Muscle of leg (tissue), 11 donors: ENCODE data around the gene DUSP7. TPM values are rescaled to one million over a fixed set of nuclear protein-coding genes. Genes with fewer than 3 reads are reported as not detected.
A peak's percentile ranks its signal among the peaks of the same experiment; 100 is the strongest.

Experiments used
- DNase-seq: peaks from one replicate; pipeline ENCODE4 v3.0.0; 2013
- H3K27ac ChIP-seq: one replicate; pipeline ENCODE4 v1.5.1; 2013; ENCODE audit warnings: mild to moderate bottlenecking, low read length, control low read depth
- H3K27me3 ChIP-seq: one replicate; pipeline ENCODE4 v1.6.1; 2013; ENCODE audit warnings: low read length; ENCODE audit not compliant: control insufficient read depth, insufficient read depth
- H3K36me3 ChIP-seq: one replicate; pipeline ENCODE4 v1.6.1; 2013; ENCODE audit warnings: low read length; ENCODE audit not compliant: control insufficient read depth, insufficient read depth
- H3K4me1 ChIP-seq: one replicate; pipeline ENCODE4 v1.6.1; 2013; ENCODE audit warnings: low read length; ENCODE audit not compliant: control insufficient read depth, insufficient read depth
- H3K4me3 ChIP-seq: one replicate; pipeline ENCODE4 v1.5.1; 2013; ENCODE audit warnings: low read length, control low read depth
- H3K9me3 ChIP-seq: replicated peaks from 2 replicates; pipeline ENCODE4 v1.6.1; 2013; ENCODE audit warnings: low read depth, low read length; ENCODE audit not compliant: control insufficient read depth
- WGBS: methylation state at CpG from one replicate; pipeline ENCODE4 v1.1.5; 2013; ENCODE audit warnings: missing lambda C conversion rate; ENCODE audit not compliant: insufficient coverage; 5-methylcytosine and 5-hydroxymethylcytosine counted together
- polyA plus RNA-seq, 8 donors: library from polyadenylated mRNA; unstranded; fragments of 120-200 nt; gene quantifications; one replicate each; pipeline versions ENCODE4 v1.2.1 to v1.2.3, GENCODE V29; 2013; ENCODE audit warnings: inconsistent platforms in 1 of 8, low replicate concordance in 1 of 8; ENCODE audit not compliant: insufficient read length in 8 of 8, insufficient read depth in 1 of 8
- total RNA-seq: library from RNA; stranded (reverse); fragments of 120-200 nt; gene quantifications from one replicate; pipeline ENCODE4 v1.2.4, GENCODE V29; 2013

Gene DUSP7
- total and polyA plus RNA-seq, 9 donors: 14.0 to 32.5 (median 26.1) TPM

- Histone ChIP-seq H3K27me3 (no peaks in the 10 kb centered on the region), H3K4me3 (no peak overlapping the region), H3K4me1 (peaks cover 80% of the 10 kb centered on the region), H3K27ac (no peak overlapping the region), H3K36me3 (no peaks in the 10 kb centered on the region), H3K9me3 (no peaks in the 10 kb centered on the region)
- no peak for DNase-seq
- 55% methylated on average over 8 of the region's 20 CpGs for WGBS
These were observed 33.9 kb downstream of the DUSP7 start for GRCh38 chr3:52022323-52023100.

- Histone ChIP-seq H3K4me1 (peaks cover 88% of the 10 kb centered on the region), H3K27me3 (no peaks in the 10 kb centered on the region), H3K9me3 (no peaks in the 10 kb centered on the region), H3K27ac (no peak overlapping the region), H3K4me3 (no peak overlapping the region), H3K36me3 (no peaks in the 10 kb centered on the region)
- WGBS: 45% methylated on average over 8 of the region's 10 CpGs
- peak; percentile 68 for DNase-seq
These were observed 34.7 kb downstream of the DUSP7 start for GRCh38 chr3:52021489-52022268.

- Histone ChIP-seq H3K4me1 (peaks cover 87% of the 10 kb centered on the region), H3K27me3 (no peaks in the 10 kb centered on the region), H3K4me3 (no peak overlapping the region), H3K9me3 (no peaks in the 10 kb centered on the region), H3K27ac (no peak overlapping the region), H3K36me3 (no peaks in the 10 kb centered on the region)
- 27% methylated on average over 3 of the region's 7 CpGs for WGBS
- no peak for DNase-seq
These were observed 35.6 kb downstream of the DUSP7 start for GRCh38 chr3:52020796-52021195.

- H3K4me1 ChIP-seq: peaks cover 76% of the 10 kb centered on the region
- peak overlapping the region; percentile 51 for H3K27ac ChIP-seq
- 74% methylated on average over 3 of the region's 17 CpGs for WGBS
- H3K9me3 ChIP-seq: no peaks in the 10 kb centered on the region
- H3K36me3 ChIP-seq: no peaks in the 10 kb centered on the region
- H3K4me3 ChIP-seq: no peak overlapping the region
- no peaks in the 10 kb centered on the region for H3K27me3 ChIP-seq
- no peak for DNase-seq
These were observed 36.9 kb downstream of the DUSP7 start for GRCh38 chr3:52019352-52020080.

- no peaks in the 10 kb centered on the region for H3K36me3 ChIP-seq
- H3K9me3 ChIP-seq: no peaks in the 10 kb centered on the region
- H3K4me1 ChIP-seq: peaks cover 67% of the 10 kb centered on the region
- H3K27me3 ChIP-seq: no peaks in the 10 kb centered on the region
- H3K4me3 ChIP-seq: no peak overlapping the region
- WGBS: 84% methylated on average over 21 of the region's 21 CpGs
- no peak for DNase-seq
- no peak overlapping the region for H3K27ac ChIP-seq
These were observed 37.9 kb downstream of the DUSP7 start for GRCh38 chr3:52018319-52019000.

GRCh38 chr3:52017586-52017985, 38.8 kb downstream of the DUSP7 start:
- no peaks in the 10 kb centered on the region for H3K27me3 ChIP-seq
- H3K4me1 ChIP-seq: peaks cover 64% of the 10 kb centered on the region
- H3K9me3 ChIP-seq: no peaks in the 10 kb centered on the region
- 35% methylated on average over 8 of the region's 11 CpGs for WGBS
- peak overlapping the region; percentile 59 for H3K27ac ChIP-seq
- H3K36me3 ChIP-seq: no peaks in the 10 kb centered on the region
- H3K4me3 ChIP-seq: no peak overlapping the region
- peak; percentile 71 for DNase-seq

- H3K27ac ChIP-seq: no peak overlapping the region
These were observed 40.7 kb downstream of the DUSP7 start for GRCh38 chr3:52015438-52016228.

GRCh38 chr3:52014613-52015012, 41.8 kb downstream of the DUSP7 start:
- DNase-seq: no peak
- Histone ChIP-seq H3K9me3 (no peaks in the 10 kb centered on the region), H3K4me3 (no peak overlapping the region), H3K27ac (no peak overlapping the region), H3K27me3 (no peaks in the 10 kb centered on the region), H3K36me3 (no peaks in the 10 kb centered on the region), H3K4me1 (peaks cover 35% of the 10 kb centered on the region)
- 80% methylated on average over 6 of the region's 8 CpGs for WGBS

More at GRCh38 chr3:52015438-52016228, 40.7 kb downstream of the DUSP7 start:
- no peak for DNase-seq
- 75% methylated on average over 11 of the region's 13 CpGs for WGBS
- no peaks in the 10 kb centered on the region for H3K27me3 ChIP-seq
- peaks cover 45% of the 10 kb centered on the region for H3K4me1 ChIP-seq
- H3K36me3 ChIP-seq: no peaks in the 10 kb centered on the region
- H3K9me3 ChIP-seq: no peaks in the 10 kb centered on the region
- H3K4me3 ChIP-seq: no peak overlapping the region
